Measurements from ENCODE around the gene PHLDA3. TPM values are rescaled to one million over a fixed set of nuclear protein-coding genes. Genes with fewer than 3 reads are reported as not detected.

The PHLDA3 gene
- 10 to 100 TPM in 1 of 3 donors, 1 to 10 TPM in 2; 8.8 to 10.4 (median 9.1) TPM for polyA plus RNA-seq (ENCODE audit: insufficient read length in 3 of 3)

DNA sequence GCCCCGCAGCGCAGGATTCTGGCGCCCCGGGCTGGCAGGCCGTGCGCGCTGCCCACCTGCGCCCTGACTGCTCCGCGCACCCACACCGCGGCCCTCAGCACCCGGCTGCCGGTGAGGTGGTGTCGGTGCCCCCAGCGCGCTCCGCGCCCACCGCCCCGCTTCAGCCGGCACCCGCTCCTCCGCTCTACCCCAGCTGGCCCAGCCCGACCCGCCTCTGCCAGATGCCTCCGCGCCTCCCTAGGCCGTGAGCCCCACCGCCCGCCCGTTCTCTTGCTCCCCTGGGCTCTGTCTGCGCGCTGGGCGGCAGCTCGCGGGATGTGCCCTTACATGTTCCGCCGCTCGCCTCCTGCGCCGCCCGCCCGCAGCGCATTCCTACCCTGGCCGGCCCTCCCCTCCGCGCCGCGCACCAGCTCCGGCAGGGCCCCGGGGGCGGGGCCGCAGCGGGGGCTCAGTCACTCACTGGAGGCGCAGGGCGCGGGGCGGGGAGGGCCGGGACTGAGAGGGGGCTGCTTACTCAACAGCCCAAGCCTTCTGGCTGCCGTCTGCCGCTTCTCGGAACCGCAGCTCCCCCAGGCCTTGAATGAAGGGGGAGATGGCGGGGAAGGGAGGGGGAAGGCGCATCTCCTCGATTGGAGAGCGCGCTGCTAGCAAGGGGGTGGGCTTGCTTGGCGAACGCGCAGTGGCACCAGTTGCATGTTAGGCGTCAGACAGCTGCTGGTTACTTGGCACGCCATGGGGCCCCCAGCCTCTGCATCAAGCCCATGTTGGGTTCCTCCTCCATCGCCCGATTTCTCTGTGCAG, at the start of gene PHLDA3:
Gene PHLDA3 (minus strand): TSS at position 345 of the 801 bp plus-strand sequence. CDS start 402 bp downstream, outside the sequence.
- no peak for DNase-seq (ENCODE audit: low read depth in 3 of 3, low spot score in 2 of 3)

DNA sequence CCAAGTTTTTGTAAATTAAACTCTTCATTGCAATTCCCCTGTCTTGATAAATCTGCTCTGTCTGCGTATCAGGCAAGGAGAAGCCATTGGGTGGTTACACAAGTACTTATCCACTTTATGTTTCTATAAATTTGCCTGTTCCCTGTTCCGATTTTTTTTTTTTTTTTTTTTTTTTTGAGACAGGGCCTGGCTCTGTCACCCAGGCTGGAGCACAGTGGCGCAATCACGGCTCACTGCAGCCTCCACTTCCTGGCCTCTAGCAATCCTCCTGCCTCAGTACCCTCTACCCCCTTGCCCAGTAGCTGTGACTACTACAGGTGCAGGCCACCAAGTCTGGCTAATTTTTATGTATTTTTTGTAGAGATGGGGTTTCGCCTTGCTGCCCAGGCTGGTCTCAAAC, 49.1 kb upstream of the PHLDA3 start:
- no peak for DNase-seq (ENCODE audit: low read depth in 3 of 3, low spot score in 2 of 3)

DNA sequence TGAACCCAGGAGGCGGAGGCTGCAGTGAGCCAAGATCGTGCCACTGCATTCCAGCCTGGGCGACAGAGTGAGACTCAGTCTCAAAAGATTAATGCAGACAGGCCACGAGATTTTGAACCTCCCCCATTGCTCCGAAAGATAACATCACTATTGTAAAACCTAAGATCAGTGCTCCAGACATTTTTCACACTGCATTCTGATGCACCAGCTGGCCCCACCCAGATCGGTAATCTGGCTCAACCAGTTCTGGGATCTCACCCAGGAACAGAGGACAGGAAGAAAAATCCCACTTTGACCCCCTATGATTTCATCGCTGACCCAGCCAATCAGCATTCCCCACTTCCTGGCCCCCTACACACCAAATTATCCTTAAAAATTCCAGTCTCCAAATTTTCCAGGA, 48.6 kb upstream of the PHLDA3 start:
- no peak for DNase-seq (ENCODE audit: low read depth in 3 of 3, low spot score in 2 of 3)

DNA sequence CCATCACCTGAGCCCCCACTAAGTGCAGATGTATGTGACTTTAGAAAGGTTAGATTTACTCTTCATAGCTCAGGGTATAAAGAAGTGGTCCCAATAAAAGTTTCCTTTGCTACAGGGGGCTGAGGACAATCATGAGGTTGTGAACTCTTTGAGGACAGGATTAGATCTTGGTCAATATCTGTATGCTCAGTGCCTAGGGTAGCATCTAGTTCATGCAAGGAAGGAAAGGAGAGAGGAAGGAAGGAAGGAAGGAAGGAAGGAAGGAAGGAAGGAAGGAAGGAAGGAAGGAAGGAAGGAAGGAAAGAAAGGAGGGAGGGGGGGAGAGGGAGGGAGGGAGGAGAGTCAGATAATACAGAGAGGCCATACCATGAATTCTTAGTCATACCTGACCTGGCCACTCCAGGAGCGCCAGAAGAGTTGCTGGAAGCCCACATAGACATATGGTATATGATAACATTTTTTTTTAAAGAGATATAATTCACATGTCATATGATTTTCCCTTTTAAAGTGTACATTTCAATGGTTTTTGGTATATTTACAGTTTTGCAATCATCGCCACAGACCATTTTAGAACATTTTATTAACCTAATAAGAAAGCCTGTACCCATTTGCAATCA, 47.6 kb upstream of the PHLDA3 start:
- no peak for DNase-seq (ENCODE audit: low read depth in 3 of 3, low spot score in 2 of 3)

DNA sequence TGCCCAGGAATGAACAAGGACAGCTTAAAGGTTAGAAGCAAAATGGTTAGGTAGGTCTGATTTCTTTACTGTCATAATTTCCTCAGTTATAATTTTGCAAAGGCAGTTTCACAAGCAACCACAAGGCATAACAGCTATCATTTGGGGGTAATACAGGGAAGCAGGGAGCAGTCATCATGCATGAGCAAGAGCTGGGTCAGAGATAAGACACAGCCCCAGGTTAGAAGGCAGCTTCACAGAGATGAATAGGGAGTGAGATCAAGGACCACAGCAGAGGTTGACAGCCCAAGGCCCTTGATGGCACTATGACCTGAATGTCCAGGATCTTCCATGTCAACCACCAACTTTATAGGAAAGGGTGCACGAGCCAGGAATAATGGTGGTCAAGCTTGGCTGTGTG, 46.9 kb upstream of the PHLDA3 start:
- DNase-seq (ENCODE audit: low read depth in 3 of 3, low spot score in 2 of 3) = no peak

DNA sequence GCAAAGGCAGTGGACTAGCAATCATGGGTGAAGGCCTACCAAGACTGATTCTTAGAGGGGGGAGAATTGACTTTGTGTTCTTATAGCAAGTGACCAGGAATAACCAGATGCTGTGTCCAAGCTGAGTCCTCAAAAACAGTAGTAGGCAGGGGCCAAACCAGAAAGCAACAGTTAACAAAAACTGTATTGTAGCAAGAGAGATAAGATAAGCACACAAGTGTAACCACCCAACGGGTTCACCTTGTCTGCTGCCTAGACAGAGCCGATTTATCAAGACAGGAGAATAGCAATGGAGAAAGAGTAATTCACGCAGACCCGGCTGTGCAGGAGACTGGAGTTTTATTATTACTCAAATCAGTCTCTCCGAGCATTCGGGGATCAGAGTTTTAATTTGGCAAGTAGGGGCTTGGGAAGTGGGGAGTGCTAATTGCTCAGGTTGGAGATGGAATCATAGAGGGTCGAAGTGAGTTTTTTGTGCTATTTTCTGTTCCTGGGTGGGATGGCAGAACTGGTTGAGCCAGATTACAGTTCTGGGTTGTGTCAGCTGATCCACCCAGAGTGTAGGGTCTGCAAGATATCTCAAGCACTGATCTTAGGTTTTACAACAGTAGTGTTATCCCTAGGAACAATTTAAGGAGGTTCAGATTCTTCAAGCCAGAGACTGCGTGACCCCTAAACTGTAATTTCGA, 46.2 kb upstream of the PHLDA3 start:
- DNase-seq (ENCODE audit: low read depth in 3 of 3, low spot score in 2 of 3) = no peak

DNA sequence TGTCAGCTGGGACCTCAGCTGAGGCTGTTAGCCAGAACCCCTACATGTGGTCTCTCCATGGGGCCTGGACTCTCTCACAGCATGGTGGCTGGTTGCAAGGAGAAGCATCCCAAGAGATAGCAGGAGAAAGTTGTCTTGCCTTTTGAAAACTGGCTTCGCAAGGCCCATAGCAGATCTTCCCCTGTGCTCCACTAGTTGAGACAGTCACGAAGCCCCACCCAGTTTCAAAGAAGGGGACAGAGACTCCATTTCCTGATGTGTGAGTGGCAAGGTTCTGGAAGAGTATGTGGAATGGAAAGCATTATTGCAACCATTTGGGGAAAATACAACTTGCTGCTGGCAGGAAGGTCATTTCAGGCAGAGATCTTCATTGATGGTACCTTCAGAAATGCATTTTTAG, 45.5 kb upstream of the PHLDA3 start:
- DNase-seq (ENCODE audit: low read depth in 3 of 3, low spot score in 2 of 3) = no peak

DNA sequence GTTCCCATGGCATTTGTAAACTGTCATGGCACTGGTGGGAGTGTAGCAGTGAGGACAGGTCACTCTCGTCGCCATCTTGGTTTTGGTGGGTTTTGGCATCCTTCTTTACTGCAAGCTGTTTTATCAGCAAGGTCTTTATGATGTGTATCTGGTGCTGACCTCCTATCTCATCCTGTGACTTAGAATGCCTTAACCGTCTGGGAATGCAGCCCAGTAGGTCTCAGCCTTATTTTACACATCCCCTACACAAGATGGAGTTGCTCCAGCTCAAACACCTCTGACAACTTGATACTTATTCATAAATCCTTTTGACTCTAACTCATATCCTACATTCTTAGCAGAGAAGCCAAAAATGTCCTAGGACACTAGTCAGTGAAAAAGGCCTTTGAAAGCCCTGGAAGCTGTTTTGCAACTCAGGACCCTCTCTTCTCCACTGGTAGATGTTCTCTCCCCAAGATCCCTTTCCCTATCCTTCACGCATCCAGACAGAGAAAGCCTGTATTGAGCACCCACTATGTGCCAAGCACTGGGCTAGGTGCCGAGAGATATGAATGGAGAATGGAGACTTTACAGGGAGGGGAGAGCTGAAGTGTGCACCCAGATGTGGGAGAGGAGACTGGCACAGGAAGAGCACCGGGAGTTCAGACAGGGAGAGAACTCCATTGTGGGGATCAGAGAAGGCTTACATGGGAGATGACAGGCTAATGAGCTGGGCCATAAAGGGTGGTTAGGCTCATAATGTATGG, 44.7 kb upstream of the PHLDA3 start:
- no peak for DNase-seq (ENCODE audit: low read depth in 3 of 3, low spot score in 2 of 3)

DNA sequence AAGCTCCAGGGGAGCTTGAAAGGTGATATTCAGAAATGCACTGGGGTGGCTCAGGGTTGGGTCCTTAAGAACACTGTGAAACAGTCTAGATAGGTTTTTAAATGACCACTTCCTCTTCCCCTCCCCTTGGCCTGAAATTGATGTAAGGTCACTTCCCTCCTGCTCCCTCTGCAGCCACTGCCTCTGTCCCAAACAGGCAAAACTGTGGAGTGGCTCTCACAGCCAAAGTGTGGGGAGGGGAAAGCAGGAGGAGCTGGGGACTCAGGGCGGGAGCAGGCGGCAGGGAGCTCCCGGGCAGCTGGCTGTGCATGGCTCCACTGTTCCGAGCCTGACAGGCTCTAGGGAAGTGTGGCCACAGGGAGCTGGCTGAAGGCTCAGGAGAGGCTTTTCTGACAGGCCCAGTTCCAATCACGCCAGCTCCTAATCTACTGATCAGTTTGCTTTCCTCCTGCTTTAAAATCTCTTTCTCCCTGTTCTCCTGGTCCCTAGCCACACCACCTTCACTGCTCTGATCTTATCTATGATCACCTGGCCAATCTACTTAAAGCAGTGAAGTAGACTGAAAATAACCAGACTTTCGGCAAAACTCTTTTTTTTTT, 43.1 kb upstream of the PHLDA3 start:
- DNase-seq (ENCODE audit: low read depth in 3 of 3, low spot score in 2 of 3) = no peak

DNA sequence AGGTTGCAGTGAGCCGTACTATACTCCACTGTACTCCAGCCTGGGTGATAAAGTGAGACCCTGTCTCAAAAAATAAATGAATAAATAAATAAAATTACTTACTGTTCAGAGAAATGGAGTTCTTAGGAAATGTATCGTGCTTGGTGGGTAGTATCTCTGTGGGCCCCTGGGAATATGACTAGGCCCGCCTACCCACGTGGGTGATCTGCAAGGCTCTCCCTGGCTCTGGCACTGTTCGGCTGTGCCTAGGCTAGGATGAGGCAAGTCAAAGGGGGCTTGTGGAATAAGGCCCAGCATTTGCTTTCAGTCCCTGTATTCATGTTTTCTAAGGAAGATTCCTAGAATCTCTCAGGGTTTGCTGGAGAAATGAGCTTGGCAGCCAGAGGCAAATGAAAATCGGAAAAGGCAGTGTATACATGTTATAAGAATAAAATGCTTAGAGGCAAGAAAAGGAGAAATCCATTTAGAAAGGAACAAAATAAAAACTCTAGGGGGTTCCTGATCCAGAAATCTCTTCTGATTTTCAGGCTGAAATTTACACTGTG, 42.5 kb upstream of the PHLDA3 start:
- no peak for DNase-seq (ENCODE audit: low read depth in 3 of 3, low spot score in 2 of 3)

DNA sequence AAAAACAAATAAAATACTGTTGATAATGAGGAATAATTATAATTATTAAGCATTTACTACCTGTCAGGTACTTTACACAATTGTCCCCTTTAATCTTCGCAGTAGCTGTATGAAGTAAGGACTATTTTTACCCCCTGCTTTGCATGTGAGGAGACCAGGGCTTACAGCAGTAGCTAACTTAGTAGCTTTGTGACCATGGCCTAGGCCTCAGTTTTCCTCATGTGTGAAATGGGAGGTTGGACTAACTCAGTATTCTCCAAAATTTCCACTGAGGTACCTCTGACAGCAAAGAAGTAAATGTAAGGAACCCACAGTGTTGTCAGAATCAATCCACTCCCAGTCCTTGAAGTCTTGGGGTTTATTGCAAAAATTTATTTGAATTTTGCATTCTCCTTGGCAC, 41.7 kb upstream of the PHLDA3 start:
- no peak for DNase-seq (ENCODE audit: low read depth in 3 of 3, low spot score in 2 of 3)

DNA sequence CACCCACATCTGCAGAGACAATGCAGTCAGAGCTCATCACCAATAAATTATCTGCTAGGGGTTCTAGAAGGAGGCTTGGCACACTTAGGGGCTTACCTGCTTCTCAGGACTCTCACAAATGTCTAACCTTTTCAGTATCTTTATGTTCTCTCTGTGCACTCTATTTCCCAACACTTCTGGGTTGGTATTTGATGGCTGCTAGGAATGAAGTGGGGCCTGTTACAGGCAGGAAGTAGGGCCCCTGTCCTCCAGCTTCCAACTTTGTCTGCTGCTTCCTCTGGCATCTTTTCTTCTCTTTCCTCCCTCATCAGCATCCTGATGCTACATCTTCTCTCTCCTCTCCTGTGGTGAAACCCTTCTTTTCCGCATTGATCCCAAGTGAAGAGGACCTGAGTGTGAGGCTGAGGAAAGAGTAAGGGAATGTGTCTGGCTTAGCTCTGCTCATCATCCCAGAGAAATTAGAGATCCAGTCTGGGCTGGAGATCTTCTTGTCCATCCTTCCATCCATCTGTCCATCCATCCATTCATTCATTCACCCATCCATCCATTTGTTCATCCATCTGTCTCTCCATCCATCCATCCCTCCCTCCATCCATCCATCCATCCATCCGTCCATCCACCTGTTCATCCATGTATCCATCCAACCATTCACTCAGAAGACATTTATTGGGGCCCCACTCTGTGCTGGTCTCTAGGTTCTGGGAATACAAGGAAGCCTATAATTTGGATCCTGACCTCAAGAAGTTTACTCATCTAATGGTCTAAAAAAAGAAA, 40.8 kb upstream of the PHLDA3 start:
- DNase-seq (ENCODE audit: low read depth in 3 of 3, low spot score in 2 of 3) = no peak

DNA sequence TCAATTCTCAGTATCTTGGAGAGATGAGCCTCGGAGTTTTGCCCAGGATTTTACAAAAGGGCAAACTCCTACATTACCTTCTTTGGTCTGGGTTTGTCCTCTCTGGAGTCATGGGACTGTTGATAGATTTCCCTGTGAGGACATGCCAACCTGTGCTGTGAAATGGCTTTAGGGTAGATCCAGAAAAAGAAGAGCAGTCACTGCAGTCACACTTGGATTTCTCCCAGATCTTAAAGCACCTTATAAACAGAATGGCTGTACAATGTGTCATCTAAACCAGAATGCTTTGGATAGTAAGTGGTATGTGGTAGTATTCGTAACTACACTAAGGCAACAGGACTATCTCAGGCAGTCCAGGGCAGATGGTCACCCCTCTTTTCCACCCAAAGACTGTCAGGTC, 39.8 kb upstream of the PHLDA3 start:
- DNase-seq (ENCODE audit: low read depth in 3 of 3, low spot score in 2 of 3) = no peak

DNA sequence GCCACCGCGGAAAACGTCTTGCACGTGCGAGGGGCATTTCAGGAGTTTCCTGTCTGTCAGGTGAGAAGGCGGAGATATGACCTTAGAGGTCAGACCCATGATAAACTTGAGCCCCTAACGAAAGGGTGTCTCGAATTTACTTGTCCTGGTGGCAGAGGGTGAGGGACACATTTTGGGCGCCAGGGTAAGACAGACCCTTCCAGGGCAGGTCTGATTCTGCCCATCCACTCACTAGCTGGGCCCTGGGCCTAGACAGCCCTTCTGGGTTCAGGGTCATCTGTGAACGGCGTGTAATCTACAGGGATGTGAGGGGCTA, 38.3 kb upstream of the PHLDA3 start:
- DNase-seq (ENCODE audit: low read depth in 3 of 3, low spot score in 2 of 3) = no peak

DNA sequence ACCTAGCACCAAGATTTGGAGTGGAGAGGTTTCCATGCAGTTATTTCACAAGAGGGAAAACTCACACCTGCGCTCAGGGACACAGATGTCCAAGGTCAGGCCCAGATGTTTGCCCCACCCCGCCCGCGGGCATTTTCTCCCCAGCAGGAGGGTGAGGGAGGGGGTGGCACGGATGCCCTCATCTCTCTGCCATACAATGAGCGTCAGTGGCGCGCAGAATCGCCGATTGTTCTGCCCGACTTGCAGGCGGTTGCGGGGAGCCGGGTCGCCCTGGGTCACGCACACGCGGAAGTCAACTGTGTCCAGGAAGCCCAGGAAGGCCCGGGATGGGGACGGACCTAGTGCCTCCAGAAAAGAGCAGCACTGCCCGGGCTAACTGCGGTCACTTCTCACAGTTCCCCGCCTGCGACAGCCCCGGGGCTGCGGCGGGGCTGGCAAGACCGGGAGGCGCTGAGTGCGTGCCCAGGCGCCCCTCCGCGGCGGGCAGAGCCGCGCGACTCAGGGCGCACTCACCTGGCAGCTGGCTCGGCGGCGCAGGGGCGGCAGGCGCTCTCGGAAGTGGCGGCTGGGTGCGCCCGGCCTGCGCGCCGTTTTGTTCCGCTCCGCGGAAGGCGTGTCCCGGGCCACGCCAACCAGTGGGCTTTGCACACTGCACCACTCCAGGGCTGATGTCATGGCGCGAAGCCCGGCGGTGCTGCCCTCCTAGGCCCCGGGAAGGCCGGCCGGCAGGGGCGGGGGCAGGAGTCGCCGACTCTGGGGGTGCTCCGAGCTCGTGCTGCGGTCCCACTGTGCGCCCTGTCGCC, 37.8 kb upstream of the PHLDA3 start, which contains the start of gene CSRP1:
Gene CSRP1 (minus strand): TSS at position 567 of the 803 bp plus-strand sequence. CDS start 10,820 bp downstream, outside the sequence.
- DNase-seq (ENCODE audit: low read depth in 3 of 3, low spot score in 2 of 3) = no peak

DNA sequence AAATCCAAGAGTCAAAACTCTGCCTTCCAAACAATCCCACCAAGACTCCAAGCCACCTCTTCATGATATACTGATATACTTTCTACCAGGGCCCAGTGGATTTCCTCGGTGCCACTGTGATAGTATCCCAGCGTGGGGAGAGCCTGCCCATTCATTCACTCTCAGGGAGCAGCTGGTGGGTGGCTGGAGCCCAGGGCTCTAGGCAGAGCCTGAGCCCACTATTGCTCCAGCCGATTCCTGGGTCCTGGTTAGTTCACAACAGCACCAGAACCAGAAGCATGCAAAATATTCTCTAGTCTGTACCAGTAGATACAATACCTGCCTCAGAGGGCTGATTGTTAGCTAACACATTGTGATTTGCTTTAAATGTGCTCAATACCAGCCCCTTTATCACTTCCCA, 37.1 kb upstream of the PHLDA3 start:
- DNase-seq (ENCODE audit: low read depth in 3 of 3, low spot score in 2 of 3) = no peak

DNA sequence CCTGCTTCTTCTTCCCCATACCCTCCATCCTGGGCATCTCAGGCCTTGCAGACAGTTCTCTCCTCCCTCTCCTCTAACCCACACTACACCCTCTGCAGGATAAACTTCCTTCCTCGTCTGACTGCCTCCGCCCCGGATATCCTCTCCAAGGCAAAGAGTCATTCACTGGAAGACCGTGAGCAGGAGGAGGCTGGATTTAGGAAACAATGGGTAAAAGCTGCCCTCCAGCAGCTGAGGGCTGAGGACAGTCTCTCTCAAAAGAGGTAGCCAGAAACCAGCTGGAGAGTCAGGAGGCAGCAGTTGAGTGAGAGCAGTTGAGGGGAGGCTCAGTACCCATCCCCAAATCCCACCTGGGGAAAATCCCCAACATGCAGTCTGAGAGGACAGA, 36.5 kb upstream of the PHLDA3 start:
- DNase-seq (ENCODE audit: low read depth in 3 of 3, low spot score in 2 of 3) = no peak

DNA sequence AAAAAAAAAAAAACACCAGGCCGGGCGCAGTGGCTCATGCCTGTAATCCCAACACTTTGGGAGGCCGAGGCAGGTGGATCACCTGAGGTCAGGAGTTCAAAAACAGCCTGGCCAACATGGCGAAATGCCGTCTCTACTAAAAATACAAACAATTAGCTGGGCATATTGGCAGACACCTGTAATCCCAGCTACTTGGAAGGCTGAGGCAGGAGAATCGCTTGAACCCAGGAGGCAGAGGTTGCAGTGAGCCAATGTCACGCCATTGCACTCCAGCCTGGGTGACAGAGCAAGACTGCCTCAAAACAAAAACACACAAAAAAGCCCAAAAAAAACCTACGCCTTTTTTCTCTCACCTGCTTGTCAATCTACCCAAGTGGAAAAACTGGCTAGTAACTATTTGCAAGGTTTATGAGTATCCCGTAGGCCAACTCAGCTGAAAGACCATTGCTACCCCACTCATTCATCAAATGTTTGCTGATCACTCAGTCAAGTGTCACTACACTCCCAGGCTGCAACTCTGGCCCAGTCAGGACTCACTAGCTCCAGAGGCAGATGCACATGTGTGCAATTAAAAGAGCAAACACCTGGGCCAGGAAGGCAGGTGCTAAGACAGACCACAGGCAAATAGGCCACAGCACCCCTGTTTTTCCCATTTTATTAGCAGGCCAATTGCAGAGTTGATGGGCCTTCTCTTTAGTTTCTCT, 36.0 kb upstream of the PHLDA3 start:
- DNase-seq (ENCODE audit: low read depth in 3 of 3, low spot score in 2 of 3) = no peak

Measured in right renal cortex interstitium (tissue), 3 donors.